ENCODE data around the gene NT5DC1. TPM values are rescaled to one million over a fixed set of nuclear protein-coding genes. Genes with fewer than 3 reads are reported as not detected.

The NT5DC1 gene
- total and polyA plus RNA-seq, 10 donors = 7.4 to 47.5 (median 13.6) TPM

GRCh38 chr6:116266803-116267202, 166.2 kb downstream of the NT5DC1 start:
- Histone ChIP-seq H3K4me1 (peaks cover 0 to 27% (median 9%) of the 10 kb centered on the region in 6 donors), H3K9me3 (peaks cover 0 to 21% (median 14%) of the 10 kb centered on the region in 8 donors), H3K27me3 (replicated peaks in 1 of 7) (no peaks in the 10 kb centered on the region), H3K27ac (no peak overlapping the region), H3K4me3 (no peak overlapping the region), H3K36me3 (peaks cover 0 to 40% (median 0%) of the 10 kb centered on the region in 6 donors)
- DNase-seq = no peak
- TF ChIP-seq POLR2A (IDR thresholded peaks at IDR 0.05) (no peak), POLR2AphosphoS5 (IDR thresholded peaks at IDR 0.05) (no peak)
- TF ChIP-seq, protein P1, sequence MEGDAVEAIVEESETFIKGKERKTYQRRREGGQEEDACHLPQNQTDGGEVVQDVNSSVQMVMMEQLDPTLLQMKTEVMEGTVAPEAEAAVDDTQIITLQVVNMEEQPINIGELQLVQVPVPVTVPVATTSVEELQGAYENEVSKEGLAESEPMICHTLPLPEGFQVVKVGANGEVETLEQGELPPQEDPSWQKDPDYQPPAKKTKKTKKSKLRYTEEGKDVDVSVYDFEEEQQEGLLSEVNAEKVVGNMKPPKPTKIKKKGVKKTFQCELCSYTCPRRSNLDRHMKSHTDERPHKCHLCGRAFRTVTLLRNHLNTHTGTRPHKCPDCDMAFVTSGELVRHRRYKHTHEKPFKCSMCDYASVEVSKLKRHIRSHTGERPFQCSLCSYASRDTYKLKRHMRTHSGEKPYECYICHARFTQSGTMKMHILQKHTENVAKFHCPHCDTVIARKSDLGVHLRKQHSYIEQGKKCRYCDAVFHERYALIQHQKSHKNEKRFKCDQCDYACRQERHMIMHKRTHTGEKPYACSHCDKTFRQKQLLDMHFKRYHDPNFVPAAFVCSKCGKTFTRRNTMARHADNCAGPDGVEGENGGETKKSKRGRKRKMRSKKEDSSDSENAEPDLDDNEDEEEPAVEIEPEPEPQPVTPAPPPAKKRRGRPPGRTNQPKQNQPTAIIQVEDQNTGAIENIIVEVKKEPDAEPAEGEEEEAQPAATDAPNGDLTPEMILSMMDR (IDR thresholded peaks at IDR 0.05 in 8 of 11, conservative IDR thresholded peaks at IDR 0.05 in 3 of 11) = no peak
- intact Hi-C loops (cut with DNase I; ENCODE audit: low total_unique reads) = no loop called here

- DNase-seq = no peak
- Histone ChIP-seq H3K27me3 (replicated peaks in 1 of 7) (no peaks in the 10 kb centered on the region), H3K36me3 (peaks cover 0 to 52% (median 3%) of the 10 kb centered on the region in 6 donors), H3K27ac (no peak overlapping the region), H3K4me3 (no peak overlapping the region), H3K4me1 (peaks cover 0 to 39% (median 9%) of the 10 kb centered on the region in 6 donors), H3K9me3 (peaks cover 0 to 12% (median 9%) of the 10 kb centered on the region in 8 donors)
- TF ChIP-seq, protein P1 (IDR thresholded peaks at IDR 0.05 in 8 of 11, conservative IDR thresholded peaks at IDR 0.05 in 3 of 11) = no peak
- TF ChIP-seq POLR2A (IDR thresholded peaks at IDR 0.05) = no peak
- TF ChIP-seq POLR2AphosphoS5 (IDR thresholded peaks at IDR 0.05) = no peak
- intact Hi-C loops (cut with DNase I; ENCODE audit: low total_unique reads) = no loop called here
- 50 to 58% (median 53%) methylated on average over 3 of the region's 3 CpGs for WGBS, 5 donors
Observed at GRCh38 chr6:116267836-116268588, 167.4 kb downstream of the NT5DC1 start.

- Histone ChIP-seq H3K9me3 (peaks cover 0 to 5% (median 2%) of the 10 kb centered on the region in 8 donors), H3K36me3 (peaks cover 0 to 58% (median 9%) of the 10 kb centered on the region in 6 donors), H3K27me3 (replicated peaks in 1 of 7) (no peaks in the 10 kb centered on the region), H3K4me1 (peaks cover 0 to 47% (median 15%) of the 10 kb centered on the region in 6 donors), H3K4me3 (no peak overlapping the region), H3K27ac (no peak overlapping the region)
- intact Hi-C loops (cut with DNase I; ENCODE audit: low total_unique reads) = no loop called here
- TF ChIP-seq, protein P1 (IDR thresholded peaks at IDR 0.05 in 8 of 11, conservative IDR thresholded peaks at IDR 0.05 in 3 of 11) = peak; percentile 37 to 91 (median 70)
- TF ChIP-seq POLR2A (IDR thresholded peaks at IDR 0.05) = no peak
- WGBS, 5 donors = 31 to 34% (median 32%) methylated on average over 3 of the region's 3 CpGs
- no peak for DNase-seq
Observed at GRCh38 chr6:116268589-116269293, 168.1 kb downstream of the NT5DC1 start.

DNA sequence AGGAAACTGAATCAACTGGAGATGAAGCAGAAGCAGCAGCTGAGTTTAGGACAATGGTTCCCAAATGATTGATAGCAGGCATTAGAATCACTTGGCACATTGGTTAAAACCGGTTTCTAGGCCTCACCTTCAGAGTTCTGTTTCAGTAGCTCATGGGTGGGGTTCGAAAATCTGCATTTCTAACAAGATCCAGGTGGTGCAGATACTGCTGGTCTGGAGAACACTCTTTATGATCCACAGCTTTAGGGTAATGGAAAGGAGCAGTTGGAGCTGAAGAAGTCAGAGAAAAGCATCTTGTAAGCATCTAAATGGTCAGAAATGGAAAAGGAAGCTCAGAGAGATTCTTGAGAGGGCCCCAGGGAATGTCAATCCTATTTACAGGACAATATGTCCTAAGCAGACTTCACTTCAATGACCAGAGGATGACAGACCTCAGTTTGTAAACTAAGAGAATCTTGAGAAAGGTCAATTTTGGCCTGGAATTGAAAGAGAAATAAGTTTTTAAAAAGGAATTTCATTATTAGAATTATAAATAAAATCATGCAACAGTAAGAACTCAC, 170.6 kb downstream of the NT5DC1 start:
- intact Hi-C loops (cut with DNase I; ENCODE audit: low total_unique reads) = no loop called here
- peaks cover 21 to 72% (median 36%) of the 10 kb centered on the region in 6 donors for H3K4me1 ChIP-seq
- H3K4me3 ChIP-seq = no peak overlapping the region
- 61 to 87% (median 84%) methylated on average over 2 of the region's 2 CpGs for WGBS, 5 donors
- DNase-seq = no peak
- TF ChIP-seq, protein P1 (IDR thresholded peaks at IDR 0.05 in 8 of 11, conservative IDR thresholded peaks at IDR 0.05 in 3 of 11) = no peak
- TF ChIP-seq POLR2A (IDR thresholded peaks at IDR 0.05) = no peak
- no peak for TF ChIP-seq POLR2AphosphoS5 (IDR thresholded peaks at IDR 0.05)
- no peak overlapping the region for H3K27ac ChIP-seq
- no peaks in the 10 kb centered on the region for H3K27me3 ChIP-seq (replicated peaks in 1 of 7)
- H3K36me3 ChIP-seq = peaks cover 0 to 62% (median 21%) of the 10 kb centered on the region in 6 donors
- H3K9me3 ChIP-seq = no peaks in the 10 kb centered on the region

Measured in spleen (tissue), 11 donors.